ENCODE measurements around the gene PTPRN2. TPM values are rescaled to one million over a fixed set of nuclear protein-coding genes. Genes with fewer than 3 reads are reported as not detected.

The PTPRN2 gene
- total RNA-seq, 1 experiment from 2014 or later: 2.1 TPM

DNA sequence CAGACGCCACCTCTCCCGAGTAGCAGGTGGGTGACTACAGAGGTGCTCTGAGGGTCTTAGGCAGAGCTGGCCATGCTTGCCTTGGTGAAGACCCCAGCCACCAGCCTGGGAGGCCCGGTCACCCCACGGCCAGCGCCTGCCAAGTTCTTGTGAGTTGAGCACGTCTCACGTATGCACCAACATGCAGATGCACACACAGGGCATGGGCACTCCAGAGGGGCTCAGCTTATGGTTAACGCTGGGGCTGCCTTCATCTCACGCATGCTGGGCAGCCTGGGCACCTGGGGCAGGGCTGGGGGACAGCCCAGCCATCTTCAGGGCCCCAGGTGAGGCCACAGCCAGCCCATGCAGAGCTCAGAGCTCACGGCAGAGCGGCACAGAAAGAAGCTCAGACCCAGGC, 41.0 kb downstream of the PTPRN2 start:
- Histone ChIP-seq H3K4me1 (ENCODE audit: control insufficient read depth in 1 of 2, insufficient read depth in 2 of 2, low read length in 2 of 2) (no peaks in the 10 kb centered on the region), H3K4me2 (ENCODE audit: low read length) (no peak overlapping the region), H3K36me3 (ENCODE audit: control insufficient read depth in 1 of 2, insufficient read depth in 2 of 2, low read length in 2 of 2) (no peaks in the 10 kb centered on the region), H3K9me2 (ENCODE audit: insufficient read depth) (no peaks in the 10 kb centered on the region), H3K9me3 (ENCODE audit: control insufficient read depth in 1 of 2, insufficient read depth in 1 of 2, low read depth in 1 of 2, low read length in 2 of 2) (no peaks in the 10 kb centered on the region), H3K4me3 (replicated peaks in 1 of 2; ENCODE audit: low read depth in 1 of 2, low read length in 2 of 2) (no peak overlapping the region), H3K27me3 (ENCODE audit: insufficient read depth, low read length) (no peaks in the 10 kb centered on the region), H3K27ac (ENCODE audit: low read depth, low read length) (no peak overlapping the region), H2AFZ (ENCODE audit: low read depth, low read length, poor library complexity, severe bottlenecking) (no peak overlapping the region), H3K9ac (ENCODE audit: low read length) (no peak overlapping the region), H3K79me2 (ENCODE audit: insufficient read depth, low read length) (no peaks in the 10 kb centered on the region), H4K20me1 (ENCODE audit: insufficient read depth) (no peaks in the 10 kb centered on the region)
- POLR2A ChIA-PET: no interaction called here
- ATAC-seq (no peak), DNase-seq (ENCODE audit: low read depth, low spot score) (no peak)
- RAD21 ChIA-PET (ENCODE audit: low non-redundant PET in 1 of 2, low total read pairs in 2 of 2, uncharacterized antibody in 2 of 2, unreplicated experiment in 2 of 2): no interaction called here
- intact Hi-C loops (cut with micrococcal nuclease): no loop called here
- CTCF ChIA-PET: no interaction called here
- TF ChIP-seq RAD21 (IDR thresholded peaks at IDR 0.05; ENCODE audit: low read depth) (no peak), JUND (IDR thresholded peaks at IDR 0.05) (no peak), EGR1 (IDR thresholded peaks at IDR 0.05; ENCODE audit: low read depth) (no peak), SP1 (IDR thresholded peaks at IDR 0.05; ENCODE audit: low read depth) (no peak), FOSL1 (IDR thresholded peaks at IDR 0.05; ENCODE audit: low read depth) (no peak), YY1 (IDR thresholded peaks at IDR 0.05; ENCODE audit: extremely low read depth, insufficient replicate concordance, low read depth, low read length) (no peak), CBX3 (IDR thresholded peaks at IDR 0.05; ENCODE audit: low read depth) (no peak), ZNF274 (IDR thresholded peaks at IDR 0.05; ENCODE audit: low read depth, low read length) (no peak), EZH2 (IDR thresholded peaks at IDR 0.05) (no peak), TCF7L2 (IDR thresholded peaks at IDR 0.05; ENCODE audit: borderline replicate concordance, extremely low read depth, insufficient read depth, insufficient read length) (no peak)
- TF ChIP-seq, protein P1, sequence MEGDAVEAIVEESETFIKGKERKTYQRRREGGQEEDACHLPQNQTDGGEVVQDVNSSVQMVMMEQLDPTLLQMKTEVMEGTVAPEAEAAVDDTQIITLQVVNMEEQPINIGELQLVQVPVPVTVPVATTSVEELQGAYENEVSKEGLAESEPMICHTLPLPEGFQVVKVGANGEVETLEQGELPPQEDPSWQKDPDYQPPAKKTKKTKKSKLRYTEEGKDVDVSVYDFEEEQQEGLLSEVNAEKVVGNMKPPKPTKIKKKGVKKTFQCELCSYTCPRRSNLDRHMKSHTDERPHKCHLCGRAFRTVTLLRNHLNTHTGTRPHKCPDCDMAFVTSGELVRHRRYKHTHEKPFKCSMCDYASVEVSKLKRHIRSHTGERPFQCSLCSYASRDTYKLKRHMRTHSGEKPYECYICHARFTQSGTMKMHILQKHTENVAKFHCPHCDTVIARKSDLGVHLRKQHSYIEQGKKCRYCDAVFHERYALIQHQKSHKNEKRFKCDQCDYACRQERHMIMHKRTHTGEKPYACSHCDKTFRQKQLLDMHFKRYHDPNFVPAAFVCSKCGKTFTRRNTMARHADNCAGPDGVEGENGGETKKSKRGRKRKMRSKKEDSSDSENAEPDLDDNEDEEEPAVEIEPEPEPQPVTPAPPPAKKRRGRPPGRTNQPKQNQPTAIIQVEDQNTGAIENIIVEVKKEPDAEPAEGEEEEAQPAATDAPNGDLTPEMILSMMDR (IDR thresholded peaks at IDR 0.05 in 2 of 3, conservative IDR thresholded peaks at IDR 0.05 in 1 of 3; ENCODE audit: borderline replicate concordance in 1 of 3, insufficient read depth in 1 of 3, low read depth in 2 of 3, low read length in 2 of 3): no peak
- TF ChIP-seq, protein P2, sequence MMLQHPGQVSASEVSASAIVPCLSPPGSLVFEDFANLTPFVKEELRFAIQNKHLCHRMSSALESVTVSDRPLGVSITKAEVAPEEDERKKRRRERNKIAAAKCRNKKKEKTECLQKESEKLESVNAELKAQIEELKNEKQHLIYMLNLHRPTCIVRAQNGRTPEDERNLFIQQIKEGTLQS (IDR thresholded peaks at IDR 0.05): no peak
- BruUV-seq (replicated peaks): no TSS peak
